ENCODE results near the gene ZNF688. TPM values are rescaled to one million over a fixed set of nuclear protein-coding genes. Genes with fewer than 3 reads are reported as not detected.

The ZNF688 gene
- total and polyA plus RNA-seq, 2 of the 13 experiments (the other 11 are each of a cell fraction or from before 2014, with no cell fraction given) = 2.4 to 5.4 TPM

- peak; percentile 58; the same call in 1 of the 2 replicates for TF ChIP-seq ZBTB43 (CRISPR knock-in tag; conservative IDR thresholded peaks at IDR 0.05)
- no peak for TF ChIP-seq GTF3A (CRISPR knock-in tag; conservative IDR thresholded peaks at IDR 0.05)
- TF ChIP-seq ZNF275 (CRISPR knock-in tag; IDR thresholded peaks at IDR 0.05; ENCODE audit: borderline replicate concordance) = 0 out of 2 replicates have a peak, but pooled peaks have one; percentile 25
- no peak for TF ChIP-seq SNAPC5 (CRISPR knock-in tag; IDR thresholded peaks at IDR 0.05; ENCODE audit: borderline replicate concordance)
- TF ChIP-seq BATF2 (CRISPR knock-in tag; IDR thresholded peaks at IDR 0.05) = no peak; the same call in 1 of the 2 replicates
- TF ChIP-seq, protein P1, sequence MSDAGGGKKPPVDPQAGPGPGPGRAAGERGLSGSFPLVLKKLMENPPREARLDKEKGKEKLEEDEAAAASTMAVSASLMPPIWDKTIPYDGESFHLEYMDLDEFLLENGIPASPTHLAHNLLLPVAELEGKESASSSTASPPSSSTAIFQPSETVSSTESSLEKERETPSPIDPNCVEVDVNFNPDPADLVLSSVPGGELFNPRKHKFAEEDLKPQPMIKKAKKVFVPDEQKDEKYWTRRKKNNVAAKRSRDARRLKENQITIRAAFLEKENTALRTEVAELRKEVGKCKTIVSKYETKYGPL (CRISPR knock-in tag; IDR thresholded peaks at IDR 0.05) = no peak
- TF ChIP-seq, protein P2, sequence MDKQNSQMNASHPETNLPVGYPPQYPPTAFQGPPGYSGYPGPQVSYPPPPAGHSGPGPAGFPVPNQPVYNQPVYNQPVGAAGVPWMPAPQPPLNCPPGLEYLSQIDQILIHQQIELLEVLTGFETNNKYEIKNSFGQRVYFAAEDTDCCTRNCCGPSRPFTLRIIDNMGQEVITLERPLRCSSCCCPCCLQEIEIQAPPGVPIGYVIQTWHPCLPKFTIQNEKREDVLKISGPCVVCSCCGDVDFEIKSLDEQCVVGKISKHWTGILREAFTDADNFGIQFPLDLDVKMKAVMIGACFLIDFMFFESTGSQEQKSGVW (CRISPR knock-in tag; IDR thresholded peaks at IDR 0.05; ENCODE audit: borderline replicate concordance) = no peak; the same call in 1 of the 2 replicates
- 0 out of 2 replicates have a peak, but pooled peaks have one; percentile 13 for TF ChIP-seq ZNF143 (CRISPR knock-in tag; IDR thresholded peaks at IDR 0.05)
- TF ChIP-seq STAG1 (CRISPR knock-in tag; IDR thresholded peaks at IDR 0.05) = no peak
- TF ChIP-seq NR2F1 (CRISPR knock-in tag; IDR thresholded peaks at IDR 0.05) = no peak
- TF ChIP-seq ZBTB26 (CRISPR knock-in tag; IDR thresholded peaks at IDR 0.05; ENCODE audit: borderline replicate concordance) = peak; percentile 32; the same call in 1 of the 2 replicates
- no peak for TF ChIP-seq TCF7L2 (IDR thresholded peaks at IDR 0.05; ENCODE audit: low read depth, low read length)
- TF ChIP-seq MEIS2 (CRISPR knock-in tag; IDR thresholded peaks at IDR 0.05) = peak; percentile 10; the same call in 1 of the 2 replicates
- TF ChIP-seq, protein P3, sequence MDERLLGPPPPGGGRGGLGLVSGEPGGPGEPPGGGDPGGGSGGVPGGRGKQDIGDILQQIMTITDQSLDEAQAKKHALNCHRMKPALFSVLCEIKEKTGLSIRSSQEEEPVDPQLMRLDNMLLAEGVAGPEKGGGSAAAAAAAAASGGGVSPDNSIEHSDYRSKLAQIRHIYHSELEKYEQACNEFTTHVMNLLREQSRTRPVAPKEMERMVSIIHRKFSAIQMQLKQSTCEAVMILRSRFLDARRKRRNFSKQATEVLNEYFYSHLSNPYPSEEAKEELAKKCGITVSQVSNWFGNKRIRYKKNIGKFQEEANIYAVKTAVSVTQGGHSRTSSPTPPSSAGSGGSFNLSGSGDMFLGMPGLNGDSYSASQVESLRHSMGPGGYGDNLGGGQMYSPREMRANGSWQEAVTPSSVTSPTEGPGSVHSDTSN (CRISPR knock-in tag; IDR thresholded peaks at IDR 0.05) = no peak
- TF ChIP-seq CENPT (CRISPR knock-in tag; IDR thresholded peaks at IDR 0.05; ENCODE audit: low read depth) = no peak
- no peak for TF ChIP-seq CENPBD1 (CRISPR knock-in tag; IDR thresholded peaks at IDR 0.05; ENCODE audit: borderline replicate concordance, low read depth)
Measured at GRCh38 chr16:30570636-30571444, 674 bp downstream of the ZNF688 start (continued).

Measured in HepG2 (cell line).